Stimulated activated CD8-positive, alpha-beta memory T cell treated with anti-CD3 and anti-CD28 coated beads, Interleukin-15, amount 100 ng/mL, for 48 hours (primary cell): ENCODE measurements around the gene SHISA8.
"Not testable (repeated sequence)": the region's sequence is repeated elsewhere in the genome, so short reads cannot be mapped to it uniquely, and the experiment has no call there.

Source experiments
- DNase-seq, 2 donors: peaks; one replicate each; pipeline ENCODE4 v3.0.0-alpha.2; 2020; ENCODE audit warnings: low read depth in 2 of 2

The SHISA8 gene

DNA sequence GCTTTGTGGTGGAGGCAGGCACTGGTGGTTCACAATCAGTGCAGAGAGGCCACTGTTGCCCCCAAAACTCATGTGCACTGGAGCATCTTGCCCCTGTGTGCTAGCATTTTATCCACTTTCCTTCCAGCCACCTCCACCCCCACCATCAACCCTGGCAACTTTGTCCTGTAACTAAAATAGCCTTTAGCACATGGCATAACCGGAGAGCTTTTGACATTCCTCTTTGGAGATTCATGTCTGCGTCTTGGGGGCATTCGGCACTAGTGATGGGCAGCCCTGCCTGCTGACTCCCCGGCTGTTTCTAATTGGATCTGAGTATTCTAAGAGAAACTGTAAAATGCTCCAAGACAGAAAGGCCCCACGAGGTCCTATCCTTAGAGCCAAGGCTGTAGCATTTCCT, 15.8 kb downstream of the SHISA8 start:
- DNase-seq, result no peak

DNA sequence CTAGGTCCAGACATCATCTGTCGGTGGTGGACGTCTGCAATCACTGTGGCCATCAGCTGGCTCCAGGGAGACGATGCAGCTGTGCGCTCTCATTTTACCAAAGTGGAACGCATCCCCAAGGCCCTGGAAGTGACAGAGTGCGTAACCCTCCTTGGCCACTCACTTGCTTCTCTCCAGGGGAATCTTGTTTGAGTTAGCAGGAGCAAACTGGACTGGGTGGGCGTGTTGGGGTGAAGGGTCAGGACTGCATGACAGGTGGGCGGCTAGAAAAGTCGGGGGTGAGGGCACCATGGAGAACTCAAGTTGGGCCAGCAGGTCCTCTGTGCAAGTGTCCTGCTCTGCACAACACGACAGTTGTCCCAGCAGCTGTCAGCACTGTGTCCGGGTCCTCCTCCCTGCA, 16.2 kb downstream of the SHISA8 start:
- no peak for DNase-seq

GRCh38 chr22:41893591-41894375, 21.1 kb downstream of the SHISA8 start:
- DNase-seq, result no peak

GRCh38 chr22:41892721-41893120, 22.2 kb downstream of the SHISA8 start:
- no peak for DNase-seq

DNA sequence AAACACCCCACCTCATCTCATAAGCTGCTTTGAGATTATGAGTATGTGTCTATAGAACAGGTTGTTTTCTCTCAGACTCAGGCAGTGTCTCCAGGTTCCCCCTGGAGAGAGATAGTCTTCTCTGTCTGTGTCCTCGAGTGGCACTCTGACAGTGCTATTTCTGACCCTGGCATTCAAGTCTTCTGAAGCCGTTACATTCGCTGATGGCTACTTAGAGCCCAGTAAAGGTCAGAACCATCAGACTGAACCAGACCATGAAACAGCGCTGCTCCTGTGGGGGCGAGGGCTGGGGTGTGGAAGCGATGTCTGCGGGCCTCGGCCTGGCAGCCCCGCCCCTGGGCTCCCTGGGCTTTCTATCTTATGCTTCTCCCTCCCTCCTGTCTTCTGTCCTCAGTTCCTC, 23.5 kb downstream of the SHISA8 start:
- DNase-seq, result no peak

DNA sequence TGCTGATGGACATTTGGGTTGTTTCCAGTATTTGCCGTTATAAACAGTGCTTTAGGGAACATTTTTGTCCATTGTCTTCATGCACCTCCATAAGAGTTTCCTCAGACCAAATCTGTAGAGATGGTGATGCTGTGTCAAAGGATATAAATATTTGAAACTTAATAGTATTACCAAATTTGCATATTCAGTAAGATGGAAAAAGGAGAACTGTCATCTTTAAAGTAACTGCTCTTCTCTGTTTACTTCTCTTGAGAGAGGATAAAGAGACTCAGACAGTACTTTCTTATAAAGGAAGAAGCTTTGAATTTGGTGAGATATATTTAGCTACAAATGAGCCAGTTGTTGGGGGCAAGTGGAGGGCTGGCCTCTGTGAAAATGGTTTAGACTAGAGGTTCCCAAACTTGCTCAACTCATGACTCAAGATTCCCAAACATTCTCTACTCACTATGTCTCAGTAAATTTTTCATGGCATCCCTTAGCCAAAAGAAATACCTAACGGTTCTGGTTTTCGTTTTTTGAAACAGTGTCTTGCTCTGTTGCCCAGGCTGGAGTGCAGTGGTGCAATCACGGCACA, 26.2 kb downstream of the SHISA8 start:
- DNase-seq, result no peak

DNA sequence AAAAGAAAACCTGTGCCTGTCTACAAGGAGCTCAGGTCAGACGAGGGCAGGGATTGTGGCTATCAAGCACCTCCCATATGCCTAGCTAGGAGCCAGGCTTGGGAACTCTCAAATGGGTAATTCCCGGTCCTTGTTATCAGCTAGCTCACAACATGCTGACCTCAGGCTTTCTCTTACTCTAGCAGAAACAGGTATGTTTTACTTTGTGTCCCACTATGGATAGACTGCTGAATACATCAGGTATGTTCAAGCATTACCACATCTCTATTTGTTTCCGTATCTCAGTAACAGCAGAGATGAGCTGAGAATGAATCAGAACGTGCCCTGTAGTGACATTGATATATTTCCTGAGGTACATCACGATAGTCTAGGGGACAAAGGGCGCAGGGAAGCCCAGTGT, 29.4 kb downstream of the SHISA8 start:
- DNase-seq, result no peak

- DNase-seq, result no peak
Observed at GRCh38 chr22:41885116-41885515, 29.8 kb downstream of the SHISA8 start.

GRCh38 chr22:41883400-41883799, 31.5 kb downstream of the SHISA8 start:
- DNase-seq, result no peak

GRCh38 chr22:41880653-41881052, 34.2 kb downstream of the SHISA8 start:
- DNase-seq, result no peak

DNA sequence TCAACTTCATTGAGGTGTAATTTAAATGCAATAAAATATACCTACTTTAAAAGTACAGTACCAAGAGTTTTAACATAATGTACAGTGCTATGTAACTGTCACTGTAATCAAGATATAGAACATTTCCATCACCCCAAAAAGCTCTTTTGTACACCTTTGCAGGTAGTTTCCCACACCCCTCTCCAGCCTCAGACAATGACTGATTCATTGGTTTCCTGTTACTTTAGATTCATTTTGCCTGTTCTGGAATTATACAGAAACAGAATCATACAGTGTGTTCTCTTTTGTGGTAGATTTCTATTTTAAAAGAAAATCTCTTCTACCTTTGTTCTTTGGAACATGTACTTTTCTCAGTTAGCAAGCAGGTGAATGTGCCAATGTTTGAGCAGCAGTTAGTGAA, 38.2 kb downstream of the SHISA8 start:
- DNase-seq, result no peak

GRCh38 chr22:41876275-41876674, 38.6 kb downstream of the SHISA8 start:
- no peak for DNase-seq

DNA sequence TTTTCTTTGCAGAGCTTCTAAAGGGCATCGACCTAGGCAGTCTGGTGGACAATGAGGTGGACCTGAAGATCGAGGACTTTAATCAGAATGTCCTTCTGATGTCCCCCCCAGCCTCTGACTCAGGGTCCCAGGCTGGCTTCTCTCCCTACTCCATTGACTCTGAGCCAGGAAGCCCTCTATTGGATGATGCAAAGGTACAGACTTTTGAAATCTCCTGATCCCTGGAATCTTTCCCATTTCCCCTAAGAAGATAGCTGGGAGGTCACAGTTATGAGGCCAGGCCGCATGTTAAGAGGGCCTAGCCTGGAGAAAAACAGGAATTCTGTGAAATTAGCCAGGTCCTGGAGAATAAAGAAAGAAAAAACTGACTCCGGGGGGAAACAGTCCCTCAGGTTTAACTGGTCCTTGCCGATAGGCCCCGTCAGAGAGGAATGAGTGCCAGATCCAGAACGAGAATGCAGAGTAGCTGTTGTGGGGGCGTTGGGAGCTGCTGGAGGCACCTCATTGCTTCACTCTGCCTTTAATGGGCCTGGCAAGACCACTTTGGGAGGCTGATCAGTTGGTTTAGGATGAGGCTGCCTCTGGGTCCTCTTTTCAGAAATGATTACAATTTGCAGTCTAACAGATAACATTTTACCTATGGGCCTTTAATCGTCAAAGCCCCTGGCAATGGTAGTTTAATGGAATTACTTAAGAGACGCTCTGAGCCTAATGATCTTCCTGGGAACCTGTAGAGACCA, 39.2 kb downstream of the SHISA8 start:
- DNase-seq, result no peak

GRCh38 chr22:41874090-41874489, 40.8 kb downstream of the SHISA8 start:
- no peak for DNase-seq

- no peak for DNase-seq
Observed at GRCh38 chr22:41873391-41873790, 41.5 kb downstream of the SHISA8 start.

DNA sequence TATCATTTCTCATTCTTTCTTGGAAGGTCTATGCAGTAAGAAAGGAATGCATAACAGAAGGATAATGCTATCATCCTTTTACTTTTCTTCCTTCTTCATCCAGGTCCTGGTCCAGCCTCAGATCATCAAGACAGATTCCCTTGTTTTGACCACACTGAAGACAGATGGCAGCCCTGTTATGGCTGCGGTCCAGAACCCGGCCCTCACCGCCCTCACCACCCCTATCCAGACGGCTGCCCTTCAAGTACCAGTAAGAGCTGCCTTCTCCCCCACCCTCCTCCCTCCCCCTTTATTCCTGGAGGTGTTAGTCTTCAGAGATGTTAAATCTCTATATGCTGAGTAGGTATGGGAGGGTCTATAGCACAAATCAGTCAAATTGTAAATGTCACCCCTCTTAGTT, 44.1 kb downstream of the SHISA8 start:
- no peak for DNase-seq

DNA sequence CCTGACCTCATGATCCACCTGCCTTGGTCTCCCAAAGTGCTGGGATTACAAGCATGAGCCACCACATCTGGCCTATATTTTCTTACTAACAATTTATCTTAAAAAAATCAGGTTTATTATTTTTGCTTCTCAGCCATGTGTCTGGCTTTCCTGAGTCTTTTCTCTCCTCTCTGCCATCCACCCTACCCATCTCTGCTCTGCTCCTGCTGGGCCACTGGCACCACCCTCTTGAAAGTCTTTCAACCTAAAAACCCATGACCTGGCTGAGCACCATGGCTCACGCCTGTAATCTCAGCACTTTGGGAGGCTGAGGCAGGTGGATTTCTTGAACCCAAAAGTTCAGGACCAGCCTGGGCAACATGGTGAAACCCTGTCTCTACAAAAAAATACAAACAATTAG, 44.8 kb downstream of the SHISA8 start:
- not testable (repeated sequence) for DNase-seq

DNA sequence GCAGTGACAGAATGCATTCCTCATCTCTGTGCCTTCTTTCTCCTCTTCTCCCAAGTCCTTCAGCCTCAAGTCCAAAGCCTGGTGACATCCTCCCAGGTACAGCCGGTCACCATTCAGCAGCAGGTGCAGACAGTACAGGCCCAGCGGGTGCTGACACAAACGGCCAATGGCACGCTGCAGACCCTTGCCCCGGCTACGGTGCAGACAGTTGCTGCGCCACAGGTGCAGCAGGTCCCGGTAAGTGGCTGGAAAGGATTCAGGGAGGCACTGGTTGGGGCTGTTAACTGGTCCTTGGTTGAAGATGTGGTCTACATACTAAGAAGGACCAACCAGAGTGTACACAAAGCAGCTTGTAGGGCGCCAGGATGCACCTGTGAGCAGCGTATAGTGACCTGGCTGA, 46.3 kb downstream of the SHISA8 start:
- no peak for DNase-seq

DNA sequence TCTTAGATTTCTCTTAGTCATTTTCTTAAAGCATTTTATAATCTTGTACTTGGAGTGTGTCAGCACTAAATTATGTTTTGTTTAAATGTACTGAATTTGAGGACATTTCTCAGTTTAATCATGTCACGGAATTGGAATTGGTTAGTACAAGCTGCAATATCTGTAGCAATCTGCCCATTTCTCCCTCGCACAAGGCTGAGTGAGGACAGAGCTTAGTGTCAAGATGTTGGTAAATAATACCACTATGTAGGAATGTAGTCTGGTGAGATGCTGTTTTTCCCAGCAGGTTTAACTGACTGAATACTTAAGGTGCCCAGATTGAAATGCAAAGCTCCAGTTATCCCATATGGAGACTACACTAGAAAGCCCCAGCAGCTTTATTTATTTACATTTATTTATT, 51.4 kb downstream of the SHISA8 start:
- DNase-seq, result no peak

GRCh38 chr22:41862530-41863266, 52.2 kb downstream of the SHISA8 start:
- peak; percentile 38 to 52 for DNase-seq

DNA sequence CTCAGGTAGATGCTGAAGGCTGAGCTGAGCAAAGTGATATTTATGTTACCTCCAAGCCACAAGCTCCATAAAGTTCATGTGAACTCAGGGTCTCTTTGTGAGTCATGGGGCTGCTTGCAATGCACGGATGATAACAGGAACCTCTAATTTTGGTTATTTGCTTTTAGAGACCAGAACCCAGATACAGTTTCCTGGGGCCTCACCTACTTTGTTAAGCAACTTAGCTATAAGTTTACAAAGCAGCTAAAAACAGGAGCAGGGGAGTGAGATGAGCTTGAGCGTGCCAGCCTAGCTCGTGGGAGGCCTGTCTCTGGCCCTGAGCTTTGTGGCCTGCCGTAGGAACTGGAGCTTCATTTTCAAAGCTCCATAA, 52.7 kb downstream of the SHISA8 start:
- DNase-seq, result peak; percentile 22 to 34
